ACC112 (cell line): ENCODE results near the gene LPCAT1.

Experiments
- H2AFZ ChIP-seq: fragments of 200-600 bp; sonication (generic); one replicate; pipeline ENCODE4 v1.6.0; 2017; ENCODE audit warnings: antibody characterized with exemption, low read length; ENCODE audit not compliant: unreplicated experiment
- H3K27ac ChIP-seq: fragments of 200-600 bp; sonication (generic); 2 replicates; pipeline ENCODE4 v1.5.1; 2014; ENCODE audit warnings: low read depth, mild to moderate bottlenecking, antibody characterized with exemption, low read length, moderate library complexity
- H3K27me3 ChIP-seq: fragments of 200-600 bp; sonication (generic); 2 replicates; pipeline ENCODE4 v1.6.1; 2014; ENCODE audit warnings: mild to moderate bottlenecking, antibody characterized with exemption, low read length, moderate library complexity, mixed read lengths; ENCODE audit not compliant: insufficient read depth
- H3K36me3 ChIP-seq: fragments of 200-600 bp; sonication (generic); 2 replicates; pipeline ENCODE4 v1.6.1; 2016; ENCODE audit warnings: mild to moderate bottlenecking, antibody characterized with exemption, low read length, moderate library complexity, mixed read lengths; ENCODE audit not compliant: insufficient read depth
- H3K4me1 ChIP-seq: fragments of 200-600 bp; sonication (generic); one replicate; pipeline ENCODE4 v1.6.1; 2016; ENCODE audit warnings: low read length, mixed read lengths; ENCODE audit not compliant: insufficient read depth, unreplicated experiment, control insufficient read depth
- H3K4me3 ChIP-seq: fragments of 200-600 bp; sonication (generic); 2 replicates; pipeline ENCODE4 v1.5.1; 2014; ENCODE audit warnings: mild to moderate bottlenecking, low read depth, low read length
- H3K79me2 ChIP-seq: fragments of 200-600 bp; sonication (generic); one replicate; pipeline ENCODE4 v1.6.0; 2016; ENCODE audit warnings: low read length; ENCODE audit not compliant: control insufficient read depth, unreplicated experiment, insufficient read depth

Gene LPCAT1

DNA sequence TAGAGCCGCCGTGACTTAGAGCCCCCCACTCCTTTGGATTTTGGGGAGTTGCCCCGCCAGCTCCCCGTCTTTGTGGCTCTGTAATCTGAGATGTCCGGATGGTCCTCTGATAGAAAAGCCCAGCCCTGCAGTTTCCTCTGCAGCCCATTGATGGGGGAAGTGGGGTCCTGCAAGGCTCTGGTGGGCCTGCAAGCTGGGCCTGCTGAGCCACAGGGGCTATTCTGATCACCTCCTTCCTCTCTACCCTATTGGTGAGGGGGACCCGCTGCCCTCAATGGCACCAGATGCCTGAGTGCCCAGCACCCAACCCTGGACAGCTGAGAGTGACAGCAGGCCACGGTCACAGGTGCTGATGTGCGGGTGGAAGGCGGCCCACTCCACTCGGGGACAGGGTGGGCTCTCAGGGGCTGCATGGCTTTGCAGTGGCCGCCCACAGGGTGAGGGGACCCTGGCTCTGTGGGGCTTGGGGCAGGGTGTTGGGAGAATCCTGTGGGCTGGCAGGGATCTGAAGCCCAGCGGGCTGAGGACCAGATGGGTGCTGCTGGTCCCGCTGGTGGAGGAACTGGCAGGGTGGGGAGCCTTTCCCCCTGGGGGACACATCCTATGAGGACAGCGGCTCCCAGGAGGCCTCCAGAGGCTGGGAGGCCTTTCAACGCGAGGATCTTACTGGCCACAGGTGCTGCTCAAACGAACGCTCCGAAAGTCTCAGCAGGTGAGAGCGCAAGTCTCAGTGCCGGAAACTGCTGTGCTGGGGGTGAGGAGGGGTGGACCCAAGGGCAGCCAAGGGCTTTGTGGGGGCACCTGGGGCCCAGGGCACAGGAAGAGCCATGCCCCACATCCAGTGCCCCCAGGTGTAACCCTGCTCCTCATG is 30.0 kb upstream of the LPCAT1 start:
- Histone ChIP-seq H3K27me3 (no peaks in the 10 kb centered on the region), H2AFZ (no peak overlapping the region), H3K79me2 (no peaks in the 10 kb centered on the region), H3K27ac (no peak overlapping the region), H3K4me3 (no peak overlapping the region), H3K36me3 (no peaks in the 10 kb centered on the region), H3K4me1 (peaks cover 30% of the 10 kb centered on the region)

DNA sequence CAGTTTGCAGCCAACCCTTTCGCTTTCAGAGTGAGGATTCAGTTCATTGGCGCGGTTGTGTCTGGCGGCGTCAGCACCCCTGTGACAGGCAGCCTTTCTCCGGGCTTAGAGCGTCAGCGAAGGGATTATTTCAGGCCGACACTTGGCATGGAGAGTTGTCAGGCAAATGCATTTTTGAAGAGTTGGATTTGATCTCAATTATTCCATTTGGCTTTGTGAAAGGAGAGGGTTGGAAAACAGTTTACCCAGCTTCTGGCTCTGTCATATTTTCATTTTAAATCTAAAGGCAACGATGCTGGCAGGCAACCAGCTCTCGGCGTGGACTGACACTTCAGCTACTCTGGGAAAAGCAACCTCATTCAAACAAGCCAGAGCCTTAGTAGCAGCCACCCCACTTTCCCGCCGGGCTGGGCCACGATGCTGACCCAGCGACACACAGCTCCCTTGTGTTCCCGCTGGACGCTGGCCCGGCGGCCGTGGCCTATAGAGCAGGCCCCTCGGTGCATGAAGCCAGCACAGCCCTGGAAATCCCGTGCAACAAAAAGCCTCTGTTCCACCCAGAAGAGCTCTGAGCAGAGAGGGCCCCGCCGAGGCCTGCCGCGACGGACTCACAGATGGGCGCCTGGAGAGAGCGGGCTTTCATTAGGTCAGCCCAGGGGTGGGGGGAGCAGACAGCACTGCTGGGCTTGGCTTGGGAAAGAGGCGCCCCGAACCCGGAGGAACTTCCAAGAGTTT is 28.9 kb upstream of the LPCAT1 start:
- no peaks in the 10 kb centered on the region for H3K27me3 ChIP-seq
- no peak overlapping the region for H3K4me3 ChIP-seq
- no peak overlapping the region for H3K27ac ChIP-seq
- no peak overlapping the region for H2AFZ ChIP-seq
- no peaks in the 10 kb centered on the region for H3K79me2 ChIP-seq
- H3K36me3 ChIP-seq, result no peaks in the 10 kb centered on the region
- peaks cover 30% of the 10 kb centered on the region for H3K4me1 ChIP-seq

DNA sequence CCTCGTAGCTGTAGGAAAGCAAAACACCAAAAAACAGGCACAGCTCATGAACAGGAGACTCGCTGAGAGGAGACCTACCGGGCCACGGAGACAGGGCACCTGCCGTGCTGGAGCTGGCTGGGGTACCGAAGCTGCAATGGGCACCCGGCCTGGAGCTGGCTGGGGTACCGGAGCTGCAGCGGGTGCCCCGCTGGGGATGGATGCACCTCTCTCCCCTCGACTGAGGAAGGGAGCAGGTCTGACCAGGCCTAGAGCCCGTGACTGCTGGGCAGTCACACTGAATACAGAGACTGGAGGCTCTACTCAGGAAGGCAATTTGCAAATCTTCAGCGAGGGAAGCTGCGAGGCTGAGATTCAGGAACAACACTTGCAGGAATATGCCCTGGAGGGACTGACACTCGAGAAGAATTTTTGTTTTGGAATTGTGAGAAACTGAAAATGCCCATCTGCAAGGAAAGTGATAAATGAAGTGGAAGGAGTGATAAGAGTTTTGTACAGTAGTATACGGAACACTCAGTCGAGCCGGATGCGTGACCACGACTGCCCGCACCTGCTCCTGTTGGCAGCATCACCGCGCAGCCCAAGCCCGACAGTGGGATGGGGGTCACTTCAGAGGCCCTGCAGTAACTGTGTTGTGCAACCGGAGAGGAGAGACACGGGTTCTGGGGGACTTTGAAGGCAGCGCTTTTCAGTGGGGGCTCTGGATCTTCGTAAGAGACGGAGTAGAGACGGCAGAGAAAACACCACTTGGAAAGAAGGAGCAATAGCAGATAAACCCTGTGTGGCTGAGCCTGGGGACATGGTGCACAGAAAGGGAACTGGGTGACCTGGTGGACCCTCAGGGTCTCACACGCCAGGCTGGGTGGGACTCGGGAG is 27.9 kb upstream of the LPCAT1 start:
- H2AFZ ChIP-seq, result no peak overlapping the region
- H3K4me3 ChIP-seq, result no peak overlapping the region
- H3K27ac ChIP-seq, result no peak overlapping the region

DNA sequence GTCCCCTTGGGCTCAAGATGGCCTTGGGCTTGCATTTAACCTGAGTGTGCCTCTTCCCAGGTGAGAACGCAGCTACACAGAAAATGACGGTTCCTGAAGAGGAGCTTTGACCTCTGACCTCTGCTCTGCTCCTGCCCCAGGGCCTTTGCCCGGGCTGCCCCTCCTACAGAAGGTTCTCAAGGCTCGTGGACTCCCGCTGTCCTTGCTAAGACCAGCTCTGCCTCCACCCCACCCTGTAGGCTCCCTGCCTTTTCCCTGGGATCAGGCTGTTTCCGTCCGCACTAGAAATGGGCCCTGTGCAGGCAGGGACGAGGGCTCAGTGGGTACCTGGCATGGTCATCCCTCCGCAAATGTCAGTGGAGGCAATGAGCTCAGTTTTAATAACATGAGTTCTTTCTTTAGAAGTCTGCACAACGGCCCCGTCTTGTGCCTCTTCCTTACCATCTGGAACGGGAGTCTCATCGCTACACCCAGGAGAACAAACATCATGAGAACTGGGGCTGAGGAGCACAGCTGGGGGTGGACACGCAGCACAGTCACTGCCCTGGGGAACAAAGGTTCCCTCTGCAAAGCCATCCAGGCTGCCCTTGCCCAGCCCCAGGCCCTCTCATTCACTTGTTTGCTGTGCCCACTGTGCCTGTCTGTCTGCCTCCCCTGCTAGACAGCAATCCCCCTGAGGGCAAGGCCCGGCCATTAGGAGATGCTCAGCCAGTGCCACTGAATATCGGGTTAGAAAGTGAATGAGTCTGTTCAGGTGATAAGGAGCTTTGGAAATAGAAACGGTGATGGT is 26.7 kb upstream of the LPCAT1 start:
- Histone ChIP-seq H3K4me1 (peaks cover 32% of the 10 kb centered on the region), H3K36me3 (no peaks in the 10 kb centered on the region), H3K27me3 (no peaks in the 10 kb centered on the region), H3K27ac (no peak overlapping the region), H2AFZ (no peak overlapping the region), H3K4me3 (no peak overlapping the region), H3K79me2 (no peaks in the 10 kb centered on the region)

More for the DNA sequence above, 27.9 kb upstream of the LPCAT1 start:
- H3K36me3 ChIP-seq, result no peaks in the 10 kb centered on the region
- no peaks in the 10 kb centered on the region for H3K79me2 ChIP-seq
- no peaks in the 10 kb centered on the region for H3K27me3 ChIP-seq
- H3K4me1 ChIP-seq, result peaks cover 31% of the 10 kb centered on the region

DNA sequence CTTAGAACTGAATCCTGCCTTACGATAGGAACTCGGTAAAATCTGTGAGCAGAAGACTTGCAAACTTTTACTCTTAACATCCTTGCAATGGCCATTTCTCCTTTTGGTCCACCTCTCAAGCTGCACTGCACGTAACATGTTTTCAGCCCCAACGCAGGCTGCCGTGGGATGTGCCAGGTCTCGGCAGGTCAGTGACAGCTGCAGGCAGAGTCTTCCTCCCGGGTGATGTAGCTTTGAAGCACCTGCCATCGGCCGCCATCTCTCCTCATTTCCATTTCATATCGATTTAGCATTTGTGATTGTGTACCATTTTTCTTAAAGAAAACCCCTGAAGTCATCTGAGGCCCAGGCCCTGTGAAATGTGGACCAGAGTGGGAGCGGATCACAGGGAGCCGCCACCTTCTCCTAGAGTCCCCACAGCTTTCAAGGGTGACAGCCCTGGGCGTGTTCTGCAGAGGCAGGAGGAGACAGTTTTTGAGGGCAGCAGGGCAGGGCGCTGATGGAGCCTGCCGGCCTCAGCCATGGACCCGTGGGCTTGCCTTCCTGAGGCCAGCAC is 25.8 kb upstream of the LPCAT1 start:
- H3K27me3 ChIP-seq, result no peaks in the 10 kb centered on the region
- no peaks in the 10 kb centered on the region for H3K36me3 ChIP-seq
- no peak overlapping the region for H2AFZ ChIP-seq
- H3K27ac ChIP-seq, result no peak overlapping the region
- H3K4me1 ChIP-seq, result peaks cover 24% of the 10 kb centered on the region
- H3K79me2 ChIP-seq, result no peaks in the 10 kb centered on the region
- H3K4me3 ChIP-seq, result no peak overlapping the region

DNA sequence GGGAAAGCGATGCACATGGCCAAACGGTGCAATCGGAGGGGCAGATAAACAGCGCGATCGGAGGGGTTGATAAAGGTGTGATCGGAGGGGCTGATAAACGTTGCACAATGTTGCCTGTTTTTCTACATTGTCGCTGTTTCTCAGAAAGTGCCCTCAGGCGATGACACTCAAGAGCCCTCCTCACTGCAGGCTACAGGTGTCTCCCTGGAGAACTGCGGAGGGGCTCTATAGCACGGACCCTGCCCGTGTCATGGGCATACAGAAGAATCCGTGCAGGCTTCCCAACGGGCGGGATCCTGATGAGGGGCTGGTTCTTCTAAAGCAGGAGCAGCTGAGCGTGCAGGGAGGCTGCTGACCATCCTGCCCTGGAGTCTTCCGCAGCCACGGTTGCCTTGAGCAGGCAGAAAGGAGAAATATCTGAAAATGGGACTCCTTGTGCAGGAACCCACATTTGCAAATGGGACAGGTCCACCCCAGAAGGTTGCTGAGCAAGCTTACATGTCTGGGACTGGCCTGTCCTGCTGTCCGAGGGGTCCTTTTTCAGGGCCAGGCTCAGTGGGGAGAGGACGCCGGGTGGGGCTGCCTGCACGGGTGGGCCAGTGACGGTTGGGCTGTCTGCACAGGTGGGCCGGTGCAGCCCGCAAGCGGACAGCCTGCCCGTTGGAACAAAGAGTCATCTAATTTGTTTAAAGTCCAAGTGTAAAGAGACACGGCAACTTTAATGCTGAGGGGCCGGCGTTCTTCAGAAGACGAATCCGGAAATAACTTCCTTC is 25.1 kb upstream of the LPCAT1 start:
- no peak overlapping the region for H3K4me3 ChIP-seq
- no peak overlapping the region for H3K27ac ChIP-seq
- no peaks in the 10 kb centered on the region for H3K36me3 ChIP-seq
- H3K4me1 ChIP-seq, result peaks cover 25% of the 10 kb centered on the region
- H2AFZ ChIP-seq, result no peak overlapping the region
- no peaks in the 10 kb centered on the region for H3K27me3 ChIP-seq
- no peaks in the 10 kb centered on the region for H3K79me2 ChIP-seq

DNA sequence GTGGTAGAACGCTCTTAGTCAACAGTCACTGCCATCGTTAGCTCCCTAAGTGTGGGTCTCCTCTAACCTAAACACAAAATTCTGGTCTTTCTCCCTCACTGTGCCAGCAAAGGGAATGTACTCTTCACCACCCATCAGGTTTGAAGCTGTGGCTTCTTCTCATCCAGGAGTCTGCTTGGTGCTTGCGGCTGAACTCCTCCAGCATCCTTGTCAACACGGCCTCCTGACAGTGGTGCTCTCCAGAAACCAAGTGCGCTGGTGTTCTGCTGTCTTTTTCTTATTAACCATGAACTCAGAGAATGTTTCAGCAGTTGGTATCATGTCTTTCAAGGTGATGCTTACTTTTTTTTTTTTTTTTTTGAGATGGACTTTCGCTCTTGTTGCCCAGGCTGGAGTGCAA is 23.9 kb upstream of the LPCAT1 start:
- Histone ChIP-seq H3K36me3 (no peaks in the 10 kb centered on the region), H3K4me1 (peaks cover 29% of the 10 kb centered on the region), H3K79me2 (no peaks in the 10 kb centered on the region), H3K4me3 (no peak overlapping the region), H3K27ac (no peak overlapping the region), H2AFZ (no peak overlapping the region), H3K27me3 (no peaks in the 10 kb centered on the region)

DNA sequence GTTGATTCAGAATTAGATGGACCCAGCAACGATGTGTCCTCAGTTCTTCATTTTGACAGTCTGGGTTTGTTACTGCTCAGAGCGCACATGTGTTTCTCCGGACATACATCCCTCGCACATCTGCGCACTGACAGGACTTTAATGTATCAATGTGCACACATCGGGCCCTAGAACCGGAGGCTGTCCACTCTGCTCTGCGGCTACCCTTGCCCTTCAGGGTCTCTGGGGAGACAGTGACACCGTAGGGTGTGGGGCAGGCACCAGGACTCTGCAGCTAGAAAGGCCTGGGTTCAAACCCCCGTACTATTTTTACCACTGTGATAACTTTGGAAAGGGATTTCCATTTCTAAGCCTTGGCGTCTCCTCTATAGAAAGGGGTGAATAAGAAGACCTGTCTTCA is 23.5 kb upstream of the LPCAT1 start:
- H2AFZ ChIP-seq, result no peak overlapping the region
- no peaks in the 10 kb centered on the region for H3K27me3 ChIP-seq
- H3K4me3 ChIP-seq, result no peak overlapping the region
- H3K36me3 ChIP-seq, result no peaks in the 10 kb centered on the region
- H3K4me1 ChIP-seq, result peaks cover 25% of the 10 kb centered on the region
- no peaks in the 10 kb centered on the region for H3K79me2 ChIP-seq
- no peak overlapping the region for H3K27ac ChIP-seq

DNA sequence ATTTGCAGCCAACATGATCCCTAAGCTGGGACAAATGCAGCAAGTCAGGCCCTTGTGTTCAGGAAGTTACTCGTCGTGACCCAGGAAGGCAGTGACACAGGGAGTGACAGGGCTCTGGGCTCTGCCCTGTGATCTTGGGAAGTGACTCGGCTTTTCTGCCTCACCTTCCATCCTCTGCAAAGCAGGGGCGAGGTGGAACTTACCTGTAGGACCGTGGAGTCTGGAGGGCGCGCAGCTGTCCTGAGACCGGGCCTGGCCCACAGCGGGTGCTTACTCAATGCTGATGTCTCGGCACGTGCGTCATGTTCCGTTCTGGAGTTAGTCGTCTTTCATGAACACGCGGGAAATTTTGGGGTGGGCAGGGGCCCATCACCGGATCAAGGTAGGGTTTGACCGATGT is 22.8 kb upstream of the LPCAT1 start:
- no peak overlapping the region for H3K27ac ChIP-seq
- H3K4me1 ChIP-seq, result peaks cover 24% of the 10 kb centered on the region
- H3K36me3 ChIP-seq, result no peaks in the 10 kb centered on the region
- H3K4me3 ChIP-seq, result no peak overlapping the region
- H3K27me3 ChIP-seq, result no peaks in the 10 kb centered on the region
- H2AFZ ChIP-seq, result no peak overlapping the region
- H3K79me2 ChIP-seq, result no peaks in the 10 kb centered on the region
